AG09319 (cell line): Measurements from ENCODE around the gene RPTOR.
"Not testable (repeated sequence)": the region's sequence is repeated elsewhere in the genome, so short reads cannot be mapped to it uniquely, and the experiment has no call there.

Source experiments
- DNase-seq: peaks from one replicate; pipeline ENCODE4 v3.0.0-alpha.2; 2010; ENCODE audit warnings: low read depth; ENCODE audit errors: extremely low read depth
- TF ChIP-seq, protein P1 (sequence below): IDR thresholded peaks from 2 replicates; pipeline ENCODE4 v1.5.1; 2011; ENCODE audit warnings: low read depth, mild to moderate bottlenecking, inconsistent platforms, low read length, moderate library complexity

RPTOR gene

DNA sequence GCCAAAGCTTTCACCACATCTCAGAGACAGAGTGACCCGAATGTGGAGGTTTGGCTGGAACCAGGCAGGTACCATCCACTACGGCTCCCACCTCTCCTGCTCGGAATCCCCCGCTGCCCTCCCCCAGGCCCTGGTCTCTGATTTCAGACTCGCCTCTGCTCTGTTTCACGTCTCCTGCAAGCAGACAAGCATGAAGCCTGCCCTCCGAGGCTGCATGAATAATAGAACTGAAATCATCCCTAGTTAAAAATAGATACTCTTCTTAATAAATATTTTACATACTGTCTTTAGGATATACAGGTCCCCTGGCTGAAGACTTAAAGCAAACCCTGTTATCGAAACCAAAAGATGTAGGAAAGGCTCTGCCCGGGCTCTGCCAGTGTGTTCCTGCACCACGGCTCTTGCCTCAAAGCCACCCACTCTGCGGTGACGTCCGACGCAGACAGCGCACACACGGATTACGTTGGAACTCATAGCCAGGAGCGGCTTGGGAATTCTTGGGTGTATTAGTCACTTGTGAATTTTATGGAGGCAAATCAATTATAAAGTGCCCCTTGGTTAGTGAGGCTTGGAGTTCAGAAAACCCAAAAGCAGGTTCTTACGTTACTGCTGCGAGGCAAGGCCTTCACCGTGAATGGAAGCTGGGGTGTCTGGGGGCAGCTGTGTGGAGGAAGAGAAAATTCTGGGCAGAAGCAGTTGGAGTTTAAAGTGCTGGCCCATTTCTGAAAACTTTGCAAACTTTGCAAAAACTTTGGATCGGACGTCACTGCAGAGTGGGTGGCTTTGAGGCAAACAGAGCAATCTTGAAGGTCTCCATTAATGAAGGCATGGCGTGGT lies 42.7 kb upstream of the RPTOR start:
- TF ChIP-seq, protein P1, sequence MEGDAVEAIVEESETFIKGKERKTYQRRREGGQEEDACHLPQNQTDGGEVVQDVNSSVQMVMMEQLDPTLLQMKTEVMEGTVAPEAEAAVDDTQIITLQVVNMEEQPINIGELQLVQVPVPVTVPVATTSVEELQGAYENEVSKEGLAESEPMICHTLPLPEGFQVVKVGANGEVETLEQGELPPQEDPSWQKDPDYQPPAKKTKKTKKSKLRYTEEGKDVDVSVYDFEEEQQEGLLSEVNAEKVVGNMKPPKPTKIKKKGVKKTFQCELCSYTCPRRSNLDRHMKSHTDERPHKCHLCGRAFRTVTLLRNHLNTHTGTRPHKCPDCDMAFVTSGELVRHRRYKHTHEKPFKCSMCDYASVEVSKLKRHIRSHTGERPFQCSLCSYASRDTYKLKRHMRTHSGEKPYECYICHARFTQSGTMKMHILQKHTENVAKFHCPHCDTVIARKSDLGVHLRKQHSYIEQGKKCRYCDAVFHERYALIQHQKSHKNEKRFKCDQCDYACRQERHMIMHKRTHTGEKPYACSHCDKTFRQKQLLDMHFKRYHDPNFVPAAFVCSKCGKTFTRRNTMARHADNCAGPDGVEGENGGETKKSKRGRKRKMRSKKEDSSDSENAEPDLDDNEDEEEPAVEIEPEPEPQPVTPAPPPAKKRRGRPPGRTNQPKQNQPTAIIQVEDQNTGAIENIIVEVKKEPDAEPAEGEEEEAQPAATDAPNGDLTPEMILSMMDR: no peak

DNA sequence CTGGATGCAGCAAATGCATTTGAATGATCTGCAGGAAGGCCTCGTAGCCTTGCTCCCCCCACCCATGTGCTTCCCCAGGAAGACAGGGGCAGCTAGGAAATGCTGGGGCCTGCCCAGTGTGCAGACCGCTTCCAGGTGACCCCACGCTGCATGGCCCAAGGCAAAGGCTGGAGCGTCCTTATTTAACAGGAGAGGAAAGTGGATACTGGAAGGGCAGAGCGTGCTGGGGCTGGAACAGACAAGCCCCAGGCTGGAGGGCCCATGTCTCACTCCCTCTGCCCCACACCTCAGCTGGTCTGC lies 42.1 kb upstream of the RPTOR start:
- TF ChIP-seq, protein P1: no peak

More for the DNA sequence above, 42.7 kb upstream of the RPTOR start:
- DNase-seq: no peak

DNA sequence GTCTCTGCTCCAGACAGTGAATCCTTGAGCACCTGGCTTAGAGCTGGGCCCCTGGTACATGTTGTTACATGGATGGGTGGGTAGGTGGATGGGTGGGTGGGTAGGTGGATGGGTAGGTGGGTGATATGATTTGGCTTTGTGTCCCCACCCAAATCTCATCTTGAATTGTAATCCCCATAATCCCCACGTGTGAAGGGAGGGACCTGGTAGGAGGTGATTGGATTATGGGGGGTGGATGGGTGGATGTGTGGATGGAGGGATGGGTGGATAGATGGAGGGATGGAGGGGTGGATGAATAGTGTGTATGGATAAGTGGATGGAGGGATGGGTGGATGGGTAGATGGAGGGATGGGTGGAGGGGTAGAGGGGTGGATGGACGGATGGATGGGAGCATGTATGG lies 41.6 kb upstream of the RPTOR start:
- TF ChIP-seq, protein P1: no peak
- no peak for DNase-seq

More for the DNA sequence above, 42.1 kb upstream of the RPTOR start:
- DNase-seq: no peak

DNA sequence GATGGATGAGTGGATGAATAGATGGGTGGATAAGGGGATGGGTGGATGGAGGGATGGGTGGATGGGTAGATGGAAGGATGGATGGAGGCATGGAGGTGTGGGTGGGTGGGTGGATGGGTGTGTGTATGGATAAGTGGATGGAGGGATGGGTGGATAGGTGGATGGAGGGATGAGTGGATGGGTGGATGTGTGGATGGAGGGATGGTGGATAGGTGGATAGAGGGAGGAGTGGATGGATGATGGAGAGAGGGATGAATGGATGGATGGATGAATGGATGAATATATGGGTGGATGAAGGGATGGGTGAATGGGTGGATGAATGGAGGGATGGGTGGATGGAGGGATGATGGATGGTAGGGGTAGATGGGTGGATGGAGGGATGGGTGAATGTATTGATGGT lies 40.7 kb upstream of the RPTOR start:
- TF ChIP-seq, protein P1: no peak
- no peak for DNase-seq

DNA sequence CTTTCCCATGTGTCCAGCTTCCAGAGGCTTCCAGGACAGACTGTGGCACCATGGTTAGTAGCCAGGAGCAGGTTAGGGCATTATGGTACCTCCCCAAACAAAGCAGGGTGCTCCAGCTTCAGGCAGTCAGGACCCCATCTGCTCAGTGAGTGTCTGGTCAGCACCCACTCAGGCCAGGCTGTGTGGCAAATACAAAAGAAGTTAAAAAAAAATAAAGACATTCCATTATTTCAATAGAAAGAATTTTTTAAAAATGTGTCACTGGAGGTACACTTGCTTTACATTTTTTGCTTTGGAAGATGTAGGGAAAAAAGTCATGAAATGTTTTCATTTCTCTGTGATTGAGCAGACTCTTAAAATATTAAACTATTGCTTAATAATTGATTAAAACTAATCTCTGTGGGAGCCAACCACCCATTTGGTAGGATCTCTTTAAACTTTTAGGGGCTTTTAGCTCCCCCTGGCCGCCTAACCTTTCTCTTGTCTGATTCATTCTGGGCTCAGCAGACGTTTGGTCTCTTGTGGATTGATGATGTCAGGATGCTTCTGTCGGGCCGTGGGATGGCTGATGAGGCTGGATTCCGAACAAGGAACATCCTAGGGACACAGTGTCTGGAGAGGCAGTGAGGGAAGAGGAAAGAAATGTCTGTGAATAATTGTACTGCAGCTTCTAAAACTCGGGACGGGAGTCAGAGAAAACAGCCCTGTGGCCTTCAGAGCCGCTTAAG lies 39.8 kb upstream of the RPTOR start:
- TF ChIP-seq, protein P1: no peak
- no peak for DNase-seq

DNA sequence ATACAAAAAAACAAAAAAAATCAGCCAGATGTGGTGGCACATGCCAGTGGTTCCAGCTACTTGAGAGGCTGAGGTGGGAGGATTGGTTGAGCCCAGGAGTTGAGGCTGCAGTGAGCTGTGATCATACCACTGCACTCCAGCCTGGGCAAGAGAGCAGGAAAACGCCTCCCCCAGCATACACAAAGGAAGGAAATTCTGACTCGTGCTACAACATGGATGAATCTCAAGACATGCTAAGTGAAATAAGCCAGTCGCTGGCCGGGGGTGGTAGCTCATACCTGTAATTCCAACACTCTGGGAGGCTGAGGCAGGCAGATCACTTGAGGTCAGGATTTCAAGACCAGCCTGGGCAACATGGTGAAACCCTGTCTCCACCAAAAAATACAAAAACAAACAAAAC lies 37.5 kb upstream of the RPTOR start:
- DNase-seq: not testable (repeated sequence)

DNA sequence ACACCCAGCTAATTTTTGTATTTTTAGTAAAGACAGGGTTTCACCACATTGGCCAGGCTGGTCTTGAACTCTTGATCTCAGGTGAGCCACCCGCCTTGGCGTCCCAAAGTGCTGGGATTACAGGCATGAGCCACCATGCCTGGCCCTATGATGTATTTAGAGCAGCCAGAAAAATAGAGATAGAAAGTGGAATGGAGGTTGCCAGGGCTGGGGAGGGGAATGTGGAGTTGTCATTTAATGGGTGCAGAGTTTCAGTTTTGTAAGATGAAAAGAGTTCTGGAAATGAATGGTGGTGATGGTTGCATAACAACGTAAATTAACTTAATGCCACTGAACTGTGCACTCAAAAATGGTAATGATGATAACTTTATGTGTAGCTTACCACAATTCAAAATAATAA lies 36.7 kb upstream of the RPTOR start:
- TF ChIP-seq, protein P1: no peak
- DNase-seq: no peak
